ENCODE measurements around the gene SRPK2.
"Not testable (repeated sequence)": the region's sequence is repeated elsewhere in the genome, so short reads cannot be mapped to it uniquely, and the experiment has no call there.

The SRPK2 gene

DNA sequence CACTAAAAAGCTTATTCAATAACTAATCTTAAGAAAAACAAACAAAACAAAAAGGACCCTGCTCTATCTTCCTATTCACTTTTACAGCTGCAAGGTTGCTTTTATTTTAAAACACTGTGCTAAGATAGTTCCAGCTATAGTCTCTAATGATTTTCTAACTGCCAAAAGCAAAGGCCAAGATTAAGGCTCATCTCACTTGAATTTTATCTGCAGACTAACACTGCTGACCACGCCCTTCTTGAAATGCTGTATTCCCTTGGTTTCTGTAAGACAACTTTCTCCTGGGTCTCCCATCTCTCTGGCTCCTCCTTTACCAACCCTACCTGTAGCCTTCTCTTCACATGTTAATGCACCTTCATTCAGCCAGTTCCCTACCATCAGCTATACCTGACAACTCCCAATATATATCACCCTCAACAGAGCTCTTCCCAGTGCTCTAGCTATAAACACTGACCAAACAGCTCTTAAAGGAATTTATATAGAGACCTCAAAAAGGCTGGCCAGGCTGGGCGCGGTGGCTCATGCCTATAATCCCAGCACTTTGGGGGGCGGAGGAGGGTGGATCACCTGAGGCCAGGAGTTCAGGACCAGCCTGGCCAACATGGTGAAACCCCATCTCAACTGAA lies 11.7 kb downstream of the SRPK2 start:
- no peak for DNase-seq (ENCODE audit: low read depth)

DNA sequence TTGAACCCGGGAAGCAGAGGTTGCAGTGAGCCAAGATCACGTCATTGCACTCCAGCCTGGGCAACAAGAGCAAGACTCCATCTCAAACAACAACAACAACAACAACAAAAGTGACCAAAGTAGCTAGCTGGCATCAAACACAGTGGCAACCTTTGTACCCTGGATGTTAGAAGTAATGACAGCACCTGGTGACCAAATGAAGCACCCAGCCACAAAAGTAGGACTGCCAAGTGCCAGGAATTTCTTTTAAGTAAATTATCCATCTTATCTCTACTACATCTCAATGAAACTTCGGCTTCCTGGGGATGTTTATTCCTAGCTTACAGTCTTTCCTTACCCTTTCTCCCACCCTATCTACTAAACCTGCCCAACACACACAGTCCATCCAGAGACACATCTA lies 18.8 kb downstream of the SRPK2 start:
- no peak for DNase-seq (ENCODE audit: low read depth)

DNA sequence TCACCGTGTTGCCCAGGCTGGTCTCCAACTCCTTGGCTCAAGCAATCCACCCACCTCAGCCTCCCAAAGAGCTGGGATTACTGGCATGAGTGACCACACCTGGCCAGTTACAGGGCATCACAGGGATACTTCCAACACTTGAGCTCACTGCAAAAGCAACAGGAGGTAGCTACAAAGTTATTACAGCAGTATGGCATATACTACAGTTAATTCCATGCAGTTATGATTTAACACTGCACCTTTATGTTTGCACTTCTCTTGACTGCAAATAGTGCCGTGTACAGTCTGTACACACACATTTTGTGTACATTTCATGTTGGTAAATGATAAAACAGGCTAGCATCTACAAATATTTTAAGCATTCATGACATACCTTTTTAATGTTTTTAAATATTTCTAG lies 21.3 kb downstream of the SRPK2 start:
- DNase-seq (ENCODE audit: low read depth), result no peak

DNA sequence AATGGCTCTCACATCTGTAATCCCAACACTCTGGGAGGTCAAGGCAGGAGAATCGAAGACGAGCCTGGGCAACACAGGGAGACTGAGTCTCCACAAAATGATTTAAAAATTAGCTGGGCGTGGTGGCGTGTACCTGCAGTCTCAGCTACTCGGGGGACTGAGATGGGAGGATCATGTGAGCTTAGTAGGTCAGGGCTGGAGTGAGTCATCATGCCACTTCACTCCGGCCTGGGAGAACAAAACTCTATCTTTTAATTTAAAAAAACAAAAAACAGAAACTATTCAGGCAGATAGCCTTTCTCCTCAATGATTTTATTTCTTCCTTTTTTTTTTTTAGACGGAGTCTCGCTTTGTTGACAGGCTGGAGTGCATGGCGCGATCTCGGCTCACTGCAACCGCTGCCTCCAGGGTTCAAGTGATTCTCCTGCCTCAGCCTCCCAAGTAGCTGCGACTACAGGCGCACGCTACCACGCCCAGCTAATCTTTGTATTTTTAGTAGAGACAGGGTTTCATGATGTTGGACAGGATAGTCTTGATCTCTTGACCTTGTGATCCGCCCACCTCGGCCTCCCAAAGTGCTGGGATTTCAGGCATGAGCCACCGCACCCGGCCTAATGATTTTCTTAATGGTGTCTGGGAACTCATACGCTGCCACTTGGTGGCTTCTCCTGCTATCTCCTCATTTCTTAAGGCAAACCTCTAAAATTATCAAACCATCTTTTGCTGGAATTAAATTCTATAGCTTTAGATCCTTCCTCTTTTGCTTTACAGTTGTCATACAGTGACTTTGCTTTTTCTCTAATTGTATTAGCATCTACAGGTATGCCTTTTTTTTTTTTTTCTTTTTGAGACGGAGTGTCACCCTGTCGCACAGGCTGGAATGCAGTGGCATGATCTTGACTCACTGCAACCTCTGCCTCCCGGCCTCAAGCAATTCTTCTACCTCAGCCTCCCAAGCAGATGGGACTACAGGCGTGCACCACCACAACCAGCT lies 22.9 kb downstream of the SRPK2 start:
- no peak for DNase-seq (ENCODE audit: low read depth)

DNA sequence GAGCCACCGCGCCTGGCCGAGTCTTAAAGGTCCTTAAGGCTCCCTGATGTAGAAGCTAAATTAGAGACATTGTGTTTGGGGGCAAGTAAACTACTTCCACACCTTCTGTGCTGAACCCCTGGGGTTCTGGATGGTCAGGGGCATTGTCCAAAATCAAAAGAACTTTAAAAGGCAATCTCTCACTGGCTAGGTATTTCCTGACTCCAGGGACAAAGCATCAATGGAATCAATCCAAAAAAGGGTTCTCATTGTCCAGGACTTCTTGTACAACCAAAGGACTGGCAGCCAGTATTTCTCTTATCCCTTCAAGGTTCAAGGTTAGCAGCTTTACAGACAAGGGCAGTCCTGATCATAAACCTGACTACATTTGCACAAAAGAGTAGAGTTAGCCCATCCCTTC lies 24.0 kb downstream of the SRPK2 start:
- no peak for DNase-seq (ENCODE audit: low read depth)

DNA sequence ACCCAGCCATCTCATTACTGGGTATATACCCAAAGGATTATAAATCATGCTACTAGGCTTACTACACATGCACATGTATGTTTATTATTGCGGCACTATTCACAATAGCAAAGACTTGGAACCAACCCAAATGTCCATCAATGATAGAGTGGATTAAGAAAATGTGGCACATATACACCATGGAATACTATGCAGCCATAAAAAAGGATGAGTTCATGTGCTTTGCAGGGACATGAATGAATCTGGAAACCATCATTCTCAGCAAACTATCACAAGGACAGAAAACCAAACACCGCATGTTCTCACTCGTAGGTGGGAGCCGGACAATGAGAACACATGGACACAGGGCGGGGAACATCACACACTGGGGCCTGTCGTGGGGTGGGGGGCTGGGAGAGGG lies 25.1 kb downstream of the SRPK2 start:
- DNase-seq (ENCODE audit: low read depth), result not testable (repeated sequence)

DNA sequence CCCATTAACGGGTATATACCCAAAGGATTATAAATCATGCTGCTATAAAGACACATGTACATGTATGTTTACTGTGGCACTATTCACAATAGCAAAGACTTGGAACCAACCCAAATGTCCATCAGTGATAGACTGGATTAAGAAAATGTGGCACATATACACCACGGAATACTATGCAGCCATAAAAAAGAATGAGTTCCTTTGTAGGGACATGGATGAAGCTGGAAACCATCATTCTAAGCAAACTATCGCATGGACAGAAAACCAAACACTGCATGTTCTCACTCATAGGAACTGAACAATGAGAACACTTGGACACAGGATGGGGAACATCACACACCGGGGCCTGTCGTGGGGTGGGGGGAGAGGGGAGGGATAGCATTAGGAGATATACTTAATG lies 26.0 kb downstream of the SRPK2 start:
- not testable (repeated sequence) for DNase-seq (ENCODE audit: low read depth)

DNA sequence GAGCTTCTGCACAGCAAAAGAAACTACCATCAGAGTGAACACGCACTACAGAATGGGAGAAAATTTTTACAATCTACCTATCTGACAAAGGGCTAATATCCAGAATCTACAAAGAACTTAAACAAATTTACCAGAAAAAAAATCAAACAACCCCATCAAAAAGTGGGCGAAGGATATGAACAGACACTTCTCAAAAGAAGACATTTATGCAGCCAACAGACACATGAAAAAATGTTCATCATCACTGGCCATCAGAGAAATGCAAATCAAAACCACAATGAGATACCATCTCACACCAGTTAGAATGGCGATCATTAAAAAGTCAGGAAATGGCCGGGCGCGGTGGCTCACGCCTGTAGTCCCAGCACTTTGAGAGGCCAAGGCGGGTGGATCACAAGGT lies 26.7 kb downstream of the SRPK2 start:
- DNase-seq (ENCODE audit: low read depth), result not testable (repeated sequence)

DNA sequence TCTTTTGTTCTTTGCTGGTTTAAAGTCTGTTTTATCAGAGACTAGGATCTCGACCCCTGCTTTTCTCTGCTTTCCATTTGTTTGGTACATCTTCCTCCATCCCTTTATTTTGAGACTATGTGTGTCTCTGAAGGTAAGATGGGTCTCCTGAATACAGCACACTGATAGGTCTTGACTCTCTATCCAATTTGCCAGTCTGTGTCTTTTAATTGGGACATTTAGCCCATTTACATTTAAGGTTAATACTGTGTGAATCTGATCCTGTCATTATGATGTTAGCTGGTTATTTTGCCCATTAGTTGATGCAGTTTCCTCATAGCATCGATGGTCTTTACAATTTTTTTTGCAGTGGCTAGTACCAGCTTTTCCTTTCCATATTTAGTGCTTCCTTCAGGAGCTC lies 28.6 kb downstream of the SRPK2 start:
- DNase-seq (ENCODE audit: low read depth), result not testable (repeated sequence)

DNA sequence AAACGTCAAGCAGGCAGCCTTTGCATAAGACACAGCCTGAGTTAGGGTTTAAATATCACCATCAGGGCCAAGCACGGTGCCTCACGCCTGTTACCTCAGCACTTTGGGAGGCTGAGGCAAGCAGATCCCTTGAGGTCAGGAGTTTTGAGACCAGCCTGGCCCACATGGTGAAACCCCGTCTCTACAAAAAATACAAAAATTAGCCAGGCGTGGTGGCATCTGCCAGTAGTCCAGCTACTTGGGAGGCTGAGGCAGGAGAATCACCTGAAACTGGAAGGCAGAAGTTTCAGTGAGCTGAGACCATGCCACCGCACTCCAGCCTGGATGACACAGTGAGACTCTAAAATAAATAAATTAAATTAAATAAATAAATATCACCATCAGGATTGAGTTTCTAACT lies 33.0 kb downstream of the SRPK2 start:
- no peak for DNase-seq (ENCODE audit: low read depth)

DNA sequence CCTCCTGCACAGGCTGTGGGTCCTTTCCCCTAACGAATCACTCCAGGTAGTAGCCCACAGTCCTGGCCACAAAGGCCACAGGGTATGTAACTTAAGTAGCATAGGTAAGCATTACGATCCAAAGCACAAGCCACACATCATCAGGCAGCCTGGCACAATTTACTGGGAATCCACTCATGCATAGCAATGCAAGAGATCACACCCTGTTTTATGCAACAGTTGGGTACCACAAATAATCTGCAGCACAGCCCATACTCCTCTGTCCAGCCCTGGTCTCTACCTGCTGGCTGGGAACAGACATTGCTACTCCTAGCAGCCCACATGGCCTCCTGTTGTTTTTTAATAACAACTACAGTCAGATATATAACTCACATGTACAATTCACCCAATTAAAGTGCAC lies 34.3 kb downstream of the SRPK2 start:
- no peak for DNase-seq (ENCODE audit: low read depth)

DNA sequence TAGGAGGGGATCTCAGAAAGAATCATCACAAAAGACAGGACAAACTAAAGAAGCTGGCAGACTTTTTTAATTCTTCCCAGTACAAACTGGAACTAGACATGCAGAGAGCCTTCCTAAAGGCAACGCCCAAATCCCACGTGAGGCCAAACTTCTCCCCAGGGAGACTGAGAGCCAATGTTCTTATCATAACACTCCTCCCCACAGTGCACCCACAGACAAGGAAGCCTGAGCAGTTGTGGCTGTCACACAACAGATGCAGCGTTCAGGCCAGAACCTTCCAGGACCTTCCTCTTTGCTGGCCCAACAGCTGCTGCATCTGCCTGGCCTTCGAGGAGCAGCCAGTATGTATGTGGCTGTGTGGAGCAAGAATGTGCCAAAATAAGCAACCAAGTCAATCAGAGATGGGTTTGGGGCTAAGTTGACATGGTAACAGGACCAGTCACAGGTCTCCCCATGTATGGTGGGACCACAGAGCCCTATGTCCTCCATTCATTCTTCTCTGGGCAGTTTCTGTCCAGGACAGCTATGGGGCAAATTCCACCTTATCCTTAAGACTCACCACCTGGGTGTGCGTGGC lies 34.9 kb downstream of the SRPK2 start:
- no peak for DNase-seq (ENCODE audit: low read depth)

DNA sequence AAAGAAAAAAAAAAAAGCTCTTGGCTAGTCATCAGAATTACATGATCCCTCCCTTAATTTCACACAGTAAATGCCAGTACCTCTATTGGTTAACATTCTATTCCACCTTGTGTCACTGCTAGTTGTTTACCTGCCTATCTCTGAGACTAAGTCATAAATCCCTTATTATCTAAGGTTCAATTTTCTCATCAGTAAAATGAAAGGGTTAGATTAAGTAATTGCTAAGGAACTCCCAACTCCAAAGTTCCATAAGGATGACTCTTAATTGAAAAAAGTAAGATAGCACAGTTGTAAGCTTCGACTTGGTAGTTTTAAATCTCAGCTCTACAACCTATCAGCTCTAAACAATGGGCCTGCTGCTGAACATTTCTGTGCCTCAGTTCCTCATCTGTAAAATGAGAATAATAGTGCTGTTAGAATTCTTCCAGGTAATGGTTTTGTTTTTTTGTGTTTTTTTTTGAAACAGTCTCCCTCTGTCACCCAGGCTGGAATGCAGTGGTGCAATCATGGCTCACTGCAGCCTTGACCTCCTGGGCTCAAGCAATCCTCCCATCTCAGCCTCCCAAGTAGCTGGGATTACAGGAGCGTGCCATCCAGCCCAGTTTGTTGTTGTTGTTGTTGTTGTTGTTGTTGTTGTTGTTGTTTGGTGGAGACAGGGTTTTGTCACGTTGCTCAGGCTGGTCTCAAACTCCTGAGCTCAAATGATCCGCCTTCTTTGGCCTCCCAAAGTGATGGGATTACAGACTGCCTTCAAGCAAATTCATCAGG lies 35.6 kb downstream of the SRPK2 start:
- DNase-seq (ENCODE audit: low read depth), result no peak

DNA sequence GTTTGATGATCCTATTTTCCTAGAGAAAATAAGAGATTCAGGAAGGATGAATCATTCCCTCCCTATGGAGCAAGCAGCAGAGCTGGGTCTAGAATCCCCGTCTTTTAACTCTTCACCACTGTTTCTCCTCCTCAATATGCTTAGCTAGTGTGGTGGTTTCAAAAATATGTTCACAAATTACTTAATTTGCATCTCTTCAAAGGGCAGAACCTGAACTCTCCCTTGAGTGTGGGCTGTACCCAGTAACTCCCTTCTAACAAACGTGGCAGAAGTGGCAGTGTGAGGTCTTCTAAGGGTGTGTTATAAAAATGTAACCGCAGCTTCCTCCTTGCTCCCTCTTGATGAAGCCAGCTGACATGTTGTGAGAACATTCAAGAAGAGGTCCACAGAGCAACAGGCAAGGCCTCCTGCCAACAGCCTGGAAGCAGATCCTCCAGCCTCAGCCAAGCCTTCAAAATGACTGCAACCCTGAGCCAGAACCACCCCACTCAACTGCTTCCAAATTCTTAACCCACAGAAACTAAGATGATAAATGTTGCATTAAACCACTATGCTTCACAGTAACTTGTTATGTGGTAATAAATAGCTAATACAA lies 36.6 kb downstream of the SRPK2 start:
- DNase-seq (ENCODE audit: low read depth), result peak; percentile 43

DNA sequence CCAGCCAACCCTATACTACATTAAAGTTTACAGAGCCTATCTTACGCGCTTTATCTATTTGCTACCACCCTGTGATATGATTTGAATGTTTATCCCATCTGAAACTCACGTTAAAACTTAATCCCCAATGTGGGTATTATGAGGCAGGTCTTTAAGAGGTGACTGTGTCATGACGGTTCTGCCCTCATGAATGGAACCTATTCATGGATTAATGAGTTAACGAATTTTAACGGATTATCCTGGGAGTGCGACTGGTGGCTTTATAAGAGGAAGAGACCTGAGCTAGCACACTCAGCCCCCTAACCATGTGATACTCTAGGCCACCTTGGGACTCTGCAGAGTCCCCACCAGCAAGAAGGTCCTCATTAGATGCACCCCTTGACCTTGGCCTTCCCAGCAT lies 37.8 kb downstream of the SRPK2 start:
- DNase-seq (ENCODE audit: low read depth), result no peak

DNA sequence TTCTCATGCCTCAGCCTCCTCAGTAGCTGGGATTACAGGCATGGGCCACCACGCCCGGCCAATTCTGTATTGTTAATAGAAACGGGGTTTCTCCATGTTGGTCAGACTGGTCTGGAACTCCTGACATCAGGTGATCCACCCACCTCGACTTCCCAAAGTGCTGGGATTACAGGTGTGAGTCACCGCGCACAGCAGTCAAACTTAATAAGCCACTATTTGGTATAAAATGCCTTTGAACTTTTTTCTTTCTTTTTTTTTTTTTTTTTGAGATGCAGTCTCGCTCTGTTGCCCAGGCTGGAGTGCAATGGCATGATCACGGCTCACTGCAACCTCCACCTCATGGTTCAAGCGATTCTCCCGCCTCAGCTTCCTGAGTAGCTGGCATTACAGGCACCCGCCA lies 40.5 kb downstream of the SRPK2 start:
- DNase-seq (ENCODE audit: low read depth), result not testable (repeated sequence)

DNA sequence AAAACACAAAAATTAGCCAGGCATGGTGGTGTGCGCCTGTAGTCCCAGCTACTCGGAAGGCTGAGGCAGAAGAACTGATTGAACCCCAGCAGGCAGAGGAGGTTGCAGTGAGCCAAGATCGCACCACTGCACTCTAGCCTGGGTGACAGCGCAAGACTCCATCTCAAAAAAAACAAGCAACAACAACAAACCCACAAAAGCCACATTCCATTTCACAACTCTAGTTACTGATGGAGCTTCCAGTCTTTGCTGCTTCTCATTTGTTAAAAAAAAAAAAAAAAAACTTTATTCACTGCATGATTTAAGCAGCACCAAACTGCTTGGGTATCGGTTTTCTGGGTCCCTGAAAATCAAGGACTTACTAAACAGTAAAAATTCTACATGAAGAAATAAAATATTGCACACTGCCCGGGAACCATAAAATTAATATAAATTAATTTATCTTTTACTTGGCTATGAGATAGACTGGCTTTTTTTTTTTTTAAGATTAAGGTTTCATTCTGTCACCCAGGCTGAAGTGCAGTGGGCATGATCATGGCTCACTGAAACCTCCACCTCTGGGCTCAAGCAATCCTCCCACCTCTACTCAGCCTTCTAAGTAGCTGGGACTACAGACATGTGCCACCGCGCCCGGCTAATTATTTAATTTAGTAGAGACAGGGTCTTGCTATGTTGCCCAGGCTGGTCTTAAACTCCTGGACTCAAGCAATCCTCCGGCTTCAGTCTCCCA lies 42.0 kb downstream of the SRPK2 start:
- DNase-seq (ENCODE audit: low read depth), result no peak

DNA sequence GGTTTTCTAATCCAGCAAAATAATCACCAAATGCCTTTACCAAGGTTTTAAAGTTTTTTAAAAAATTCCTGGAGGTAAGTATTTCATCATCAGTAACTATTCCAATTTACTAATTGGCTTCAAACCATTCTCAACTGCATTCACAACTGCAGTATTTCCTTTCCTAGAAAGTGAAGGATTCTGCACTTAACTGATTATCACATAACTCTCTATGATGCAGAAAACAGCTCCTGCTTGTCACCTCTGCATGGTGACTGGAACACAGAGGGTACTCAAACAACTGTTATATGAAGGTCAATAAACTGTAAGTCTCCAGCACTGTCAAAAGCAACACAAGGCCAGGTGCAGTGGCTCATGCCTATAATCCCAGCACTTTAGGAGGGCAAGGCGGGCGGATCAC lies 42.6 kb downstream of the SRPK2 start:
- no peak for DNase-seq (ENCODE audit: low read depth)

DNA sequence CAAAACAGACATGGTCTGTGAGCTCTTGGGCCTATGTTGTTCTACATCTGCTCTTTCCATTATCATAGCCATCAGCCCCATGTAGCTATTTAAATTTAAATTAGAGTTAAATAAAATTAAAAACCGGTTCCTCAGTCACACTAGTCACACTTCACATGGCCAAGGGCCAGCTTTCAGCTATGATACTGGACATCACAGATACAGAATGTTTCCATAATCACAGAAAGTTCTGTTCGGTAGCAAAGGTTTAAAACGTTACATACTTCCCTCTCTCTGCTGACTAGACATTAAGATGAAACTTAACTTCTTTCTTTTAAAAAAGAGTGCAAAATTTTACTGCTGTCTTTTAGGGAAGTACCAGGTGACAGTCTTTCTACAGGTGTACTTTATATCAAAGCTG lies 43.0 kb downstream of the SRPK2 start:
- no peak for DNase-seq (ENCODE audit: low read depth)

DNA sequence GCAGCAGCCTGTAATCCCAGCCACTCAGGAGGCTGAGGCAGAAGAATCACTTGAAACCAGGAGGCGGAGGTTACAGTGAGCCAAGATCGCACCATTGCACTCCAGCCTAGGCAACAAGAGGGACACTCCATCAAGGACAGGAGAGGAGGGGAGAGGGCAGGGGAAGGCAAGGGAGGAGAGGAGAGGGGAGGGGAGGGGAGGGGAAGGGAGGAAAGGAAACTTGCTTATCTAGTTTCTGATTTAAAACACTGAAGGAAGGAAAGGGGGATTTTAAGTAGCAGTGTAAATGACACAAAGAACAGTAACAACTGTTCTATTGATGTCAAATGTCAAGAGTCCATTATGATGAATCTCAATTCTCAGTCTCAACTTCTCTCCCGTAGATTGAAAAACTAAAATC lies 43.7 kb downstream of the SRPK2 start:
- DNase-seq (ENCODE audit: low read depth), result no peak

All from activated gamma-delta T cell treated with anti-CD3 and anti-CD28 coated beads, Interleukin-2, amount 50 U/mL, for 16 hours (primary cell).